Testis (tissue), 3 donors: ENCODE data around the gene SSR4. TPM values are rescaled to one million over a fixed set of nuclear protein-coding genes. Genes with fewer than 3 reads are reported as not detected.

Experiments used
- DNase-seq: peaks from one replicate; pipeline ENCODE4 v3.0.0-alpha.2; 2019
- H3K27ac ChIP-seq, 2 donors: fragments of 200-600 bp; sonication (generic); one replicate each; pipeline ENCODE4 v1.5.1; 2019
- H3K27me3 ChIP-seq: fragments of 200-600 bp; sonication (generic); one replicate; pipeline ENCODE4 v1.5.1; 2019
- H3K36me3 ChIP-seq: fragments of 200-600 bp; sonication (generic); one replicate; pipeline ENCODE4 v1.5.1; 2017; ENCODE audit warnings: low read depth; ENCODE audit errors: missing control alignments
- H3K4me1 ChIP-seq: fragments of 200-600 bp; sonication (generic); one replicate; pipeline ENCODE4 v1.5.1; 2019
- H3K4me3 ChIP-seq, 2 donors: fragments of 200-600 bp; sonication (generic); one replicate each; pipeline ENCODE4 v1.5.1; 2017 to 2019
- H3K9me3 ChIP-seq: fragments of 200-600 bp; sonication (generic); one replicate; pipeline ENCODE4 v1.5.1; 2017
- POLR2A ChIP-seq: fragments of 450-650 bp; IDR thresholded peaks from one replicate; pipeline ENCODE4 v1.6.1; 2017; ENCODE audit warnings: antibody characterized with exemption, mild to moderate bottlenecking, moderate library complexity
- WGBS, 2 donors: methylation state at CpG; one replicate each; pipeline ENCODE4 v1.1.5; 2018; 5-methylcytosine and 5-hydroxymethylcytosine counted together
- intact Hi-C: fragments of 100-400 bp; cut with DNase I; formaldehyde crosslinking; loops from one replicate; pipeline ENCODE4 v1.15.1; 2023; ENCODE audit warnings: low total_unique reads
- polyA plus RNA-seq: library from polyadenylated mRNA; stranded (reverse); fragments of 350-450 nt; fragmentation: Illumina TruSeq; extraction: RNeasy Lipid Tissue Mini Kit (QIAGEN cat#74804); gene quantifications from one replicate; pipeline ENCODE4 v1.2.3, GENCODE V29; 2014; ENCODE audit warnings: low read depth, low replicate concordance; ENCODE audit not compliant: insufficient read depth
- total RNA-seq, 2 donors: library from RNA; depleted of rRNA; stranded (reverse); fragments of >200 nt; gene quantifications; one replicate each; pipeline ENCODE4 v1.2.3, GENCODE V29; 2016
- TF ChIP-seq, protein P1 (sequence below), 3 experiments: fragments of 450-650 bp in 2 of 3; fragments of 200-600 bp in 1 of 3; sonication (generic) in 1 of 3; IDR thresholded peaks; one replicate each; pipeline ENCODE4 v1.5.1; 2016 to 2019; ENCODE audit warnings: antibody characterized with exemption in 3 of 3, mild to moderate bottlenecking in 2 of 3, moderate library complexity in 1 of 3

The SSR4 gene
- total and polyA plus RNA-seq, 3 donors from 2014 or later: 246 to 294 (median 275) TPM

- no peaks in the 10 kb centered on the region for H3K9me3 ChIP-seq
- no peak for DNase-seq
- peaks cover 4% of the 10 kb centered on the region for H3K4me1 ChIP-seq
- H3K36me3 ChIP-seq: no peaks in the 10 kb centered on the region
- TF ChIP-seq, protein P1, sequence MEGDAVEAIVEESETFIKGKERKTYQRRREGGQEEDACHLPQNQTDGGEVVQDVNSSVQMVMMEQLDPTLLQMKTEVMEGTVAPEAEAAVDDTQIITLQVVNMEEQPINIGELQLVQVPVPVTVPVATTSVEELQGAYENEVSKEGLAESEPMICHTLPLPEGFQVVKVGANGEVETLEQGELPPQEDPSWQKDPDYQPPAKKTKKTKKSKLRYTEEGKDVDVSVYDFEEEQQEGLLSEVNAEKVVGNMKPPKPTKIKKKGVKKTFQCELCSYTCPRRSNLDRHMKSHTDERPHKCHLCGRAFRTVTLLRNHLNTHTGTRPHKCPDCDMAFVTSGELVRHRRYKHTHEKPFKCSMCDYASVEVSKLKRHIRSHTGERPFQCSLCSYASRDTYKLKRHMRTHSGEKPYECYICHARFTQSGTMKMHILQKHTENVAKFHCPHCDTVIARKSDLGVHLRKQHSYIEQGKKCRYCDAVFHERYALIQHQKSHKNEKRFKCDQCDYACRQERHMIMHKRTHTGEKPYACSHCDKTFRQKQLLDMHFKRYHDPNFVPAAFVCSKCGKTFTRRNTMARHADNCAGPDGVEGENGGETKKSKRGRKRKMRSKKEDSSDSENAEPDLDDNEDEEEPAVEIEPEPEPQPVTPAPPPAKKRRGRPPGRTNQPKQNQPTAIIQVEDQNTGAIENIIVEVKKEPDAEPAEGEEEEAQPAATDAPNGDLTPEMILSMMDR (IDR thresholded peaks at IDR 0.05): no peak
- TF ChIP-seq POLR2A: no peak
- H3K27me3 ChIP-seq: no peaks in the 10 kb centered on the region
- no peak overlapping the region for H3K27ac ChIP-seq
- no peak overlapping the region for H3K4me3 ChIP-seq
- intact Hi-C loops: no loop called here
- 2% methylated on average over 24 of the region's 50 CpGs; no CpG with 5 or more reads in 1 of the 2 donors for WGBS, 2 donors
Observed at GRCh38 chrX:153828723-153829548, 34.5 kb downstream of the SSR4 start.

- DNase-seq: no peak
- Histone ChIP-seq H3K4me1 (peaks cover 4% of the 10 kb centered on the region), H3K9me3 (no peaks in the 10 kb centered on the region), H3K27me3 (no peaks in the 10 kb centered on the region), H3K27ac (no peak overlapping the region), H3K36me3 (no peaks in the 10 kb centered on the region), H3K4me3 (peak overlapping the region; percentile 4 to 44)
- intact Hi-C loops: no loop called here
- no CpG with 5 or more reads among the region's 27 CpGs for WGBS, 2 donors
- TF ChIP-seq, protein P1 (IDR thresholded peaks at IDR 0.05): no peak
- no peak for TF ChIP-seq POLR2A
Observed at GRCh38 chrX:153829549-153829798, 35.0 kb downstream of the SSR4 start.

DNA sequence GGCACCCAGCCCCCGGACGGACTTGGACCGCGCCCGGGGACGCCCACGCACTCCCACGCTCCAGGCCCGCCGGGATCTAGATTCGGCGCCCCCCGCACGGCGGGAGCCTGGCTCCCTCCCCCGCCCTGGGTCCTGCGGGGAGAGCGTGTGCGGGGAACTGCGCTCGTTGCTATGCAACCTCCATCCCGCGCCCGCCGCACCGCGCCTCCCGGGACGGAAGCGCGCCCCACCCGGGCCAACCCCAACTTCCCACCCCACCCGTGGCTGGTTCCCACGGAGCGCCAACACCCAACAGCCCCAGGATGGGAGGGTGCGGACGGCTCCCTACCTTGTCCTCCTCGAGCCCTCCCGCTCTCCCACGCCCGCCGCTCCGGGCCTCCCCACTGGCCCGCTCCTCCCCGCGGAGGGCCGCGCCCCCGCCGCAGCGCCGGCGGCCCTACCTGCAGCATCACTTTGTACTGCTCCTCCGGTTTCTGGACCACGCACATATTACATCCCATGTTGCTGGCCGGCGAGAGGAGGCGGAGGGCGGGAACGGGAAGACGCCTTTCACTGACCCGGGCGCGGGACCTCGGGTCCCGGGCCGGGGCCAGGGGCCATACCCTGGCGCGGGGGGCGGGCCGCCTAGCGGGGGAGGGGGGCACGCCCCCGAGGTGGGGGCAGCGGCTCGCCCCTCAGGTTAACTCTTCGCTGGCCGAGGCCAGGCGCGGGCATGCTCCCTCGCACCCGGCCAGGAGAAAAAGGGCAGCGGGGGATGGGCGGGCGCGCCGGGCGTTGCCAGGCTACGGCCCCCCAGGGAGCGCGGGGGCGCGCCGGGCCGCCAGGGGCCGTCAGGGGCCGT, 35.6 kb downstream of the SSR4 start, which contains the start of gene PDZD4:
Gene PDZD4, minus strand, starts transcription at position 746 of the 841 bp plus-strand sequence. Its CDS starts 246 bp downstream, at position 500.
- WGBS, 2 donors: 0% methylated on average over 3 of the region's 97 CpGs; no CpG with 5 or more reads in 1 of the 2 donors
- H3K27ac ChIP-seq: no peak within 1 kb of the TSS
- peaks cover 4% of the 10 kb centered on the region for H3K4me1 ChIP-seq
- intact Hi-C loops: no loop called here
- TF ChIP-seq, protein P1 (IDR thresholded peaks at IDR 0.05): no peak
- no peak for TF ChIP-seq POLR2A
- H3K4me3 ChIP-seq: peak within 1 kb of the TSS; percentile 4 to 44
- DNase-seq: no peak
- H3K9me3 ChIP-seq: no peaks in the 10 kb centered on the region
- H3K36me3 ChIP-seq: no peaks in the 10 kb centered on the region
- no peaks in the 10 kb centered on the region for H3K27me3 ChIP-seq

- intact Hi-C loops: no loop called here
- no peaks in the 10 kb centered on the region for H3K9me3 ChIP-seq
- DNase-seq: no peak
- H3K36me3 ChIP-seq: no peaks in the 10 kb centered on the region
- TF ChIP-seq, protein P1 (IDR thresholded peaks at IDR 0.05): no peak
- TF ChIP-seq POLR2A: no peak
- WGBS, 2 donors: 7 to 24% methylated on average over 4 to 8 of the region's 102 CpGs
- no peak overlapping the region for H3K27ac ChIP-seq
- H3K4me1 ChIP-seq: peaks cover 4% of the 10 kb centered on the region
- H3K27me3 ChIP-seq: no peaks in the 10 kb centered on the region
- H3K4me3 ChIP-seq: no peak overlapping the region
Observed at GRCh38 chrX:153830640-153831428, 36.4 kb downstream of the SSR4 start.
